Measurements from ENCODE around the gene CKMT2. TPM values are rescaled to one million over a fixed set of nuclear protein-coding genes. Genes with fewer than 3 reads are reported as not detected.
A peak's percentile ranks its signal among the peaks of the same experiment; 100 is the strongest.

CKMT2 gene
- total and polyA plus RNA-seq, 2 of the 8 experiments (the other 6 are each of a cell fraction or from before 2014, with no cell fraction given) = 2.4 to 5.0 TPM

DNA sequence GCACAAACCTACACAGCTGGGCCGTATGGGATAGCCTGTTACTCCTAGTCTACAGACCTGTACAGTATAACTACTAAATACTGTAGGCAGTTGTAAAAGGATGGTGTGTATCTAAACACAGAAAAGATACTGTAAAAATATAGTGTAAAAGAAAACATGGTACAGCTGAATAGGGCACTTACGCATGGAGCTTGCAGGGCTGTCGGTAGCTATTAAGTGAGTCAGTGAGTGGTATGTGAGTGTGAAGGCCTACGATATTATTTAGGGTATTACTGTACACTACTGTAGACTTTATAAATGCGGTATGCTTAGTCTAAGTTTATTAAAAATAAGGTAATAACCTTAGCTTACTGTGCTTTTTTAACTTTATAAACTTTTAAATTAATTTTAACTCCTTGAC, 69.5 kb downstream of the CKMT2 start:
- POLR2A ChIA-PET (ENCODE audit: partially characterized antibody) = interaction anchor here (1.0 to 3.7 kb wide), 9 partner anchors 11 to 975 kb away, joined by 3 to 33 read pairs (median 6); partner anchors contain the start of genes ACOT12 and CKMT2
- no peak overlapping the region for H3K27ac ChIP-seq (ENCODE audit: low read depth, low read length)
- no peak for TF ChIP-seq POLR2AphosphoS5 (IDR thresholded peaks at IDR 0.05; ENCODE audit: low read depth, low read length)
- no peak for TF ChIP-seq NRF1 (IDR thresholded peaks at IDR 0.05; ENCODE audit: low read depth, low read length)
- no peak for TF ChIP-seq SUZ12 (IDR thresholded peaks at IDR 0.05; ENCODE audit: low read length)
- TF ChIP-seq HDAC6 (IDR thresholded peaks at IDR 0.05; ENCODE audit: low read depth, low read length) = no peak
- TF ChIP-seq JUND (IDR thresholded peaks at IDR 0.05; ENCODE audit: low read length) = no peak
- TF ChIP-seq KDM4A (IDR thresholded peaks at IDR 0.05; ENCODE audit: low read depth, low read length, severe bottlenecking) = no peak
- TF ChIP-seq, protein P1, sequence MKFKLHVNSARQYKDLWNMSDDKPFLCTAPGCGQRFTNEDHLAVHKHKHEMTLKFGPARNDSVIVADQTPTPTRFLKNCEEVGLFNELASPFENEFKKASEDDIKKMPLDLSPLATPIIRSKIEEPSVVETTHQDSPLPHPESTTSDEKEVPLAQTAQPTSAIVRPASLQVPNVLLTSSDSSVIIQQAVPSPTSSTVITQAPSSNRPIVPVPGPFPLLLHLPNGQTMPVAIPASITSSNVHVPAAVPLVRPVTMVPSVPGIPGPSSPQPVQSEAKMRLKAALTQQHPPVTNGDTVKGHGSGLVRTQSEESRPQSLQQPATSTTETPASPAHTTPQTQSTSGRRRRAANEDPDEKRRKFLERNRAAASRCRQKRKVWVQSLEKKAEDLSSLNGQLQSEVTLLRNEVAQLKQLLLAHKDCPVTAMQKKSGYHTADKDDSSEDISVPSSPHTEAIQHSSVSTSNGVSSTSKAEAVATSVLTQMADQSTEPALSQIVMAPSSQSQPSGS (IDR thresholded peaks at IDR 0.05; ENCODE audit: low read length) = no peak
- TF ChIP-seq CREB1 (IDR thresholded peaks at IDR 0.05) = no peak
- no peak for TF ChIP-seq FOSL1 (IDR thresholded peaks at IDR 0.05; ENCODE audit: insufficient read depth, low read depth, low read length)
- TF ChIP-seq KDM1A (IDR thresholded peaks at IDR 0.05; ENCODE audit: borderline replicate concordance, low read length) = no peak

More for the DNA sequence above, 69.5 kb downstream of the CKMT2 start:
- 94% methylated on average over 5 of the region's 5 CpGs; no CpG with 5 or more reads in 1 of the 2 experiments for WGBS, 2 experiments (ENCODE audit: extremely low coverage in 1 of 2, insufficient coverage in 1 of 2, insufficient read length in 1 of 2, insufficient replicate concordance in 2 of 2, low coverage in 1 of 2, low lambda C conversion rate in 2 of 2, missing lambda C conversion rate in 1 of 2)
- H2BK120ac ChIP-seq (replicated peaks; ENCODE audit: low read depth, low read length) = no peak overlapping the region
- peaks cover 0 to 8% (median 5%) of the 10 kb centered on the region in 4 experiments; a peak in 3 of 7 replicates for H3K4me1 ChIP-seq (replicated peaks in 1 of 4; ENCODE audit: control insufficient read depth in 3 of 4, insufficient read depth in 4 of 4, low read length in 3 of 4)
- H2AFZ ChIP-seq (ENCODE audit: low read length) = no peak overlapping the region
- H3K79me2 ChIP-seq (ENCODE audit: control insufficient read depth in 1 of 2, insufficient read depth in 2 of 2, low read length in 2 of 2) = peaks cover 4 to 43% of the 10 kb centered on the region in 2 experiments; a peak in 3 of 4 replicates
- no peak overlapping the region for H3K14ac ChIP-seq (ENCODE audit: insufficient read length)
- H3K9me3 ChIP-seq (ENCODE audit: insufficient read depth in 2 of 2, low read depth in 1 of 2, low read length in 1 of 2) = no peaks in the 10 kb centered on the region
- H2BK5ac ChIP-seq (ENCODE audit: low read depth, low read length) = no peak overlapping the region
- DNase-seq (ENCODE audit: low read depth in 1 of 2, low spot score in 2 of 2) (no peak), FAIRE-seq (no peak)
- CTCF ChIA-PET (ENCODE audit: partially characterized antibody) = interaction anchor here (0.7 to 1.2 kb wide), 4 partner anchors 18 to 109 kb away, joined by 3 to 4 read pairs (median 3); no protein-coding TSS in a partner anchor
- H4K5ac ChIP-seq (ENCODE audit: insufficient read length, low read depth, low read length) = no peak overlapping the region
- H3K9ac ChIP-seq (replicated peaks in 1 of 4; ENCODE audit: extremely low read depth in 1 of 4, low read depth in 3 of 4, low read length in 3 of 4) = no peak overlapping the region
- no peak overlapping the region for H3K18ac ChIP-seq (ENCODE audit: extremely low read depth, low read length)
- no peak overlapping the region for H2BK12ac ChIP-seq (ENCODE audit: low read depth, low read length)
- H2BK20ac ChIP-seq (ENCODE audit: low read length) = no peak overlapping the region
- H4K8ac ChIP-seq (ENCODE audit: extremely low read depth, insufficient read depth, low read length) = no peak overlapping the region
- no peak overlapping the region for H4K91ac ChIP-seq (replicated peaks; ENCODE audit: insufficient read length, low read length)
- no peaks in the 10 kb centered on the region for H4K20me1 ChIP-seq (replicated peaks in 1 of 2; ENCODE audit: control insufficient read depth in 1 of 2, insufficient read depth in 2 of 2, low read length in 2 of 2)
- no peak overlapping the region for H3K4ac ChIP-seq (replicated peaks; ENCODE audit: insufficient read length, low read depth, low read length)
- H2AK5ac ChIP-seq (ENCODE audit: low read depth, low read length) = no peak overlapping the region
- no peak overlapping the region for H3K56ac ChIP-seq (replicated peaks; ENCODE audit: insufficient read length, low read depth, low read length)
- H3K79me1 ChIP-seq (ENCODE audit: low read depth, low read length) = peaks cover 3% of the 10 kb centered on the region; the same call in 1 of the 2 replicates
- H3K36me3 ChIP-seq (ENCODE audit: control insufficient read depth in 2 of 4, insufficient read depth in 4 of 4, low read length in 3 of 4) = peaks cover 0 to 4% (median 0%) of the 10 kb centered on the region in 4 experiments; a peak in 1 of 8 replicates
- peaks cover 3% of the 10 kb centered on the region; the same call in 1 of the 2 replicates for H3K23me2 ChIP-seq (ENCODE audit: low read depth, low read length)
- no peak overlapping the region for H2BK15ac ChIP-seq (ENCODE audit: low read length)
- H3K4me2 ChIP-seq (ENCODE audit: insufficient read depth in 1 of 2, low read depth in 2 of 2, low read length in 2 of 2) = peak overlapping the region; percentile 81 to 86; a peak in 3 of 4 replicates
- H3K4me3 ChIP-seq (ENCODE audit: extremely low read depth in 1 of 4, insufficient read depth in 2 of 4, low read depth in 3 of 4, low read length in 4 of 4) = peak overlapping the region in 2 of 4 experiments; percentile 83 to 91; a peak in 3 of 8 replicates
- H3K23ac ChIP-seq (ENCODE audit: insufficient read length) = no peak overlapping the region
- H3K27me3 ChIP-seq (replicated peaks in 1 of 4; ENCODE audit: control insufficient read depth in 3 of 4, extremely low read depth in 1 of 4, insufficient read depth in 3 of 4, low read length in 3 of 4) = no peaks in the 10 kb centered on the region

All from H1 (cell line).